GM21367 (cell line): ENCODE measurements around the gene FOXL1.
"Not testable (repeated sequence)": the region's sequence is repeated elsewhere in the genome, so short reads cannot be mapped to it uniquely, and the experiment has no call there.

ENCODE experiments used
- ATAC-seq: cut with Tn5 transposase; IDR thresholded peaks from one replicate; pipeline ENCODE4 v1.9.1; 2021; ENCODE audit not compliant: unreplicated experiment

FOXL1 gene

GRCh38 chr16:86579268-86580062 lies 1.1 kb downstream of the FOXL1 start:
- no peak for ATAC-seq

GRCh38 chr16:86580063-86580790 lies 1.9 kb downstream of the FOXL1 start:
- no peak for ATAC-seq

- no peak for ATAC-seq
Observed at GRCh38 chr16:86580791-86581170, 2.4 kb downstream of the FOXL1 start.

- no peak for ATAC-seq
Observed at GRCh38 chr16:86581458-86581857, 3.1 kb downstream of the FOXL1 start.

GRCh38 chr16:86584071-86584685 lies 5.8 kb downstream of the FOXL1 start:
- no peak for ATAC-seq

GRCh38 chr16:86584726-86585721 lies 6.7 kb downstream of the FOXL1 start:
- ATAC-seq: no peak

GRCh38 chr16:86585821-86586611 lies 7.7 kb downstream of the FOXL1 start:
- ATAC-seq: no peak

GRCh38 chr16:86587487-86587886 lies 9.1 kb downstream of the FOXL1 start:
- ATAC-seq: no peak

- ATAC-seq: not testable (repeated sequence)
Observed at GRCh38 chr16:86587955-86588354, 9.6 kb downstream of the FOXL1 start.

GRCh38 chr16:86590501-86591144 lies 12.3 kb downstream of the FOXL1 start:
- no peak for ATAC-seq

GRCh38 chr16:86591270-86591669 lies 12.9 kb downstream of the FOXL1 start:
- no peak for ATAC-seq

GRCh38 chr16:86593913-86594620 lies 15.7 kb downstream of the FOXL1 start:
- no peak for ATAC-seq

- no peak for ATAC-seq
Observed at GRCh38 chr16:86594721-86595120, 16.4 kb downstream of the FOXL1 start.

GRCh38 chr16:86595983-86596605 lies 17.7 kb downstream of the FOXL1 start:
- ATAC-seq: no peak

GRCh38 chr16:86597126-86597879 lies 19.0 kb downstream of the FOXL1 start:
- no peak for ATAC-seq

GRCh38 chr16:86597880-86598606 lies 19.7 kb downstream of the FOXL1 start:
- ATAC-seq: no peak
